Lower leg skin (tissue), 3 donors: ENCODE measurements around the gene SLC40A1.

Experiments
- CTCF ChIP-seq, 3 donors: fragments of 450-650 bp; IDR thresholded peaks; one replicate each; pipeline ENCODE4 v1.5.1; 2016; ENCODE audit warnings: antibody characterized with exemption in 3 of 3, mild to moderate bottlenecking in 3 of 3, moderate library complexity in 2 of 3
- POLR2A ChIP-seq, 2 donors: fragments of 450-650 bp; IDR thresholded peaks; one replicate each; pipeline ENCODE4 v1.6.1; 2016 to 2017; ENCODE audit warnings: antibody characterized with exemption in 2 of 2, mild to moderate bottlenecking in 1 of 2, moderate library complexity in 1 of 2

- TF ChIP-seq CTCF (IDR thresholded peaks at IDR 0.05): no peak
- no peak for TF ChIP-seq POLR2A (IDR thresholded peaks at IDR 0.05)
These were observed 1.7 kb upstream of the SLC40A1 start for GRCh38 chr2:189582140-189582808.
